Neural cell (in vitro differentiated cells): ENCODE data around the gene AQP12A. TPM values are rescaled to one million over a fixed set of nuclear protein-coding genes. Genes with fewer than 3 reads are reported as not detected.

Experiments
- H2AFZ ChIP-seq: fragments of 200-600, 300-800 bp; sonication (generic), shearing (Covaris generic); 2 replicates; pipeline ENCODE4 v1.6.0; 2014; ENCODE audit warnings: low read depth, mild to moderate bottlenecking, antibody characterized with exemption, low read length, moderate library complexity
- H3F3A ChIP-seq: fragments of 200-600 bp; shearing (Covaris generic); 2 replicates; pipeline ENCODE4 v1.6.1; 2016; ENCODE audit warnings: mild to moderate bottlenecking, moderate library complexity, mixed read lengths, antibody characterized with exemption, low read length; ENCODE audit not compliant: insufficient read depth, poor library complexity, severe bottlenecking
- H3K27ac ChIP-seq: fragments of 200-600, 300-800 bp; sonication (generic), shearing (Covaris generic); 2 replicates; pipeline ENCODE4 v1.5.1; 2014; ENCODE audit warnings: mild to moderate bottlenecking, low read length, moderate library complexity
- H3K27me3 ChIP-seq: fragments of 300-800, 200-600 bp; sonication (generic), shearing (Covaris generic); 2 replicates; pipeline ENCODE4 v1.6.0; 2014; ENCODE audit warnings: mild to moderate bottlenecking, low read depth, low read length, moderate library complexity; ENCODE audit not compliant: insufficient read depth
- H3K36me3 ChIP-seq: fragments of 300-800, 200-600 bp; sonication (generic), shearing (Covaris generic); 2 replicates; pipeline ENCODE4 v1.5.1; 2014; ENCODE audit warnings: mild to moderate bottlenecking, antibody characterized with exemption, low read length, moderate library complexity; ENCODE audit not compliant: insufficient read depth
- H3K4me2 ChIP-seq: fragments of 300-800, 200-600 bp; sonication (generic), shearing (Covaris generic); 2 replicates; pipeline ENCODE4 v1.6.0; 2014; ENCODE audit warnings: mild to moderate bottlenecking, low read length
- H3K4me3 ChIP-seq: fragments of 300-800, 200-600 bp; sonication (generic), shearing (Covaris generic); 2 replicates; pipeline ENCODE4 v1.5.1; 2014; ENCODE audit warnings: mild to moderate bottlenecking, low read length, moderate library complexity
- H3K79me2 ChIP-seq: fragments of 200-600 bp; shearing (Covaris generic); replicated peaks from 2 replicates; pipeline ENCODE4 v1.6.0; 2014; ENCODE audit warnings: mild to moderate bottlenecking, low read length, moderate library complexity; ENCODE audit not compliant: insufficient read depth
- H3K9ac ChIP-seq: fragments of 300-800, 200-600 bp; sonication (generic), shearing (Covaris generic); 2 replicates; pipeline ENCODE4 v1.6.1; 2016; ENCODE audit warnings: mild to moderate bottlenecking, low read length, mixed read lengths
- H3K9me2 ChIP-seq: fragments of 200-600 bp; shearing (Covaris generic); 2 replicates; pipeline ENCODE4 v1.6.1; 2016; ENCODE audit warnings: mild to moderate bottlenecking, low read length, mixed read lengths; ENCODE audit not compliant: insufficient read depth
- H3K9me3 ChIP-seq: fragments of 200-600, 300-800 bp; sonication (generic), shearing (Covaris generic); 2 replicates; pipeline ENCODE4 v1.6.1; 2016; ENCODE audit warnings: mild to moderate bottlenecking, mixed run types, low read length, moderate library complexity, mixed read lengths
- H4K20me1 ChIP-seq: fragments of 200-600 bp; shearing (Covaris generic); 2 replicates; pipeline ENCODE4 v1.6.1; 2016; ENCODE audit warnings: mild to moderate bottlenecking, mixed run types; ENCODE audit not compliant: insufficient read depth
- CTCF ChIP-seq: fragments of 450-650 bp; IDR thresholded peaks from 2 replicates; pipeline ENCODE4 v1.5.1; 2014; ENCODE audit warnings: antibody characterized with exemption, mild to moderate bottlenecking, moderate library complexity; ENCODE audit not compliant: poor library complexity, severe bottlenecking
- EP300 ChIP-seq: fragments of 450-650 bp; conservative IDR thresholded peaks from 2 replicates; pipeline ENCODE4 v1.6.1; 2014; ENCODE audit warnings: antibody characterized with exemption, mild to moderate bottlenecking, moderate library complexity; ENCODE audit not compliant: poor library complexity, severe bottlenecking
- EZH2 ChIP-seq: fragments of 200-600, 300-800 bp; shearing (Covaris generic), sonication (generic); IDR thresholded peaks from 2 replicates; pipeline ENCODE4 v1.6.1; 2014; ENCODE audit warnings: antibody characterized with exemption, low read length, borderline replicate concordance, mild to moderate bottlenecking; ENCODE audit not compliant: insufficient read depth, poor library complexity, severe bottlenecking
- MXI1 ChIP-seq: fragments of 450-650 bp; conservative IDR thresholded peaks from 2 replicates; pipeline ENCODE4 v1.6.1; 2014; ENCODE audit warnings: antibody characterized with exemption, mild to moderate bottlenecking; ENCODE audit not compliant: poor library complexity, severe bottlenecking
- POLR2AphosphoS5 ChIP-seq: IDR thresholded peaks from 2 replicates; pipeline ENCODE4 v1.6.1; 2012
- RAD21 ChIP-seq: fragments of 450-650 bp; conservative IDR thresholded peaks from 2 replicates; pipeline ENCODE4 v1.6.1; 2014; ENCODE audit warnings: antibody characterized with exemption, mild to moderate bottlenecking, moderate library complexity
- REST ChIP-seq: IDR thresholded peaks from 2 replicates; pipeline ENCODE4 v1.6.1; 2012; ENCODE audit warnings: borderline replicate concordance
- SMC3 ChIP-seq: fragments of 450-650 bp; conservative IDR thresholded peaks from 2 replicates; pipeline ENCODE4 v1.6.1; 2014; ENCODE audit warnings: antibody characterized with exemption, mild to moderate bottlenecking, moderate library complexity; ENCODE audit not compliant: poor library complexity
- TAF1 ChIP-seq: IDR thresholded peaks from 2 replicates; pipeline ENCODE4 v1.6.1; 2012; ENCODE audit warnings: low read depth
- polyA plus RNA-seq: library from polyadenylated mRNA; depleted of rRNA; stranded (reverse); fragments of >200 nt; gene quantifications from 2 replicates; pipeline ENCODE4 v1.2.3, GENCODE V29; 2014

Gene AQP12A
- polyA plus RNA-seq, 1 donor from 2014 or later, result not detected

- H3K27me3 ChIP-seq, result no peaks in the 10 kb centered on the region
Observed at GRCh38 chr2:240646900-240647502, 44.7 kb upstream of the AQP12A start.

More at GRCh38 chr2:240646900-240647502, 44.7 kb upstream of the AQP12A start:
- Histone ChIP-seq H3K36me3 (no peaks in the 10 kb centered on the region), H3K4me3 (no peak overlapping the region), H3K79me2 (no peaks in the 10 kb centered on the region), H3K9ac (no peak overlapping the region), H2AFZ (no peak overlapping the region), H3K4me2 (no peak overlapping the region), H3F3A (no peaks in the 10 kb centered on the region), H3K9me3 (no peaks in the 10 kb centered on the region), H3K27ac (no peak overlapping the region), H4K20me1 (no peaks in the 10 kb centered on the region), H3K9me2 (no peaks in the 10 kb centered on the region)
- no peak for TF ChIP-seq SMC3
- no peak for TF ChIP-seq MXI1
- no peak for TF ChIP-seq CTCF
- no peak for TF ChIP-seq POLR2AphosphoS5
- no peak for TF ChIP-seq RAD21
- no peak for TF ChIP-seq EP300
- TF ChIP-seq REST, result no peak
- no peak for TF ChIP-seq TAF1
- no peak for TF ChIP-seq EZH2
